Stimulated activated naive CD8-positive, alpha-beta T cell treated with anti-CD3 and anti-CD28 coated beads, Interleukin-15, Interleukin-2, amounts not matched to agents 100 ng/mL and 50 ng/mL, for 24 hours (primary cell): Measurements from ENCODE around the gene MORN5.

ENCODE experiments used
- H3K27ac Mint-ChIP-seq: one replicate; pipeline ENCODE4 v1.8.0; 2021; ENCODE audit warnings: mild to moderate bottlenecking, mixed read lengths
- H3K27me3 Mint-ChIP-seq: one replicate; pipeline ENCODE4 v1.8.0; 2021; ENCODE audit warnings: mixed read lengths
- H3K36me3 Mint-ChIP-seq: one replicate; pipeline ENCODE4 v1.8.0; 2021; ENCODE audit warnings: low read depth, mixed read lengths
- H3K4me1 Mint-ChIP-seq: one replicate; pipeline ENCODE4 v1.8.0; 2021; ENCODE audit warnings: low read depth, mixed read lengths
- H3K4me3 Mint-ChIP-seq: one replicate; pipeline ENCODE4 v1.8.0; 2021; ENCODE audit warnings: mild to moderate bottlenecking, mixed read lengths
- H3K9me3 Mint-ChIP-seq: one replicate; pipeline ENCODE4 v1.8.0; 2021; ENCODE audit warnings: mixed read lengths

The MORN5 gene

GRCh38 chr9:122229485-122229837 is 69.8 kb downstream of the MORN5 start:
- Mint-ChIP-seq H3K9me3 (no peaks in the 10 kb centered on the region), H3K4me1 (peaks cover 3% of the 10 kb centered on the region), H3K27me3 (peaks cover 42% of the 10 kb centered on the region), H3K27ac (no peak overlapping the region), H3K4me3 (no peak overlapping the region), H3K36me3 (no peaks in the 10 kb centered on the region)

GRCh38 chr9:122232796-122233306 is 73.1 kb downstream of the MORN5 start:
- no peak overlapping the region for H3K4me3 Mint-ChIP-seq
- H3K4me1 Mint-ChIP-seq: no peaks in the 10 kb centered on the region
- H3K36me3 Mint-ChIP-seq: no peaks in the 10 kb centered on the region
- peaks cover 14% of the 10 kb centered on the region for H3K27me3 Mint-ChIP-seq
- H3K9me3 Mint-ChIP-seq: no peaks in the 10 kb centered on the region
- H3K27ac Mint-ChIP-seq: no peak overlapping the region

DNA sequence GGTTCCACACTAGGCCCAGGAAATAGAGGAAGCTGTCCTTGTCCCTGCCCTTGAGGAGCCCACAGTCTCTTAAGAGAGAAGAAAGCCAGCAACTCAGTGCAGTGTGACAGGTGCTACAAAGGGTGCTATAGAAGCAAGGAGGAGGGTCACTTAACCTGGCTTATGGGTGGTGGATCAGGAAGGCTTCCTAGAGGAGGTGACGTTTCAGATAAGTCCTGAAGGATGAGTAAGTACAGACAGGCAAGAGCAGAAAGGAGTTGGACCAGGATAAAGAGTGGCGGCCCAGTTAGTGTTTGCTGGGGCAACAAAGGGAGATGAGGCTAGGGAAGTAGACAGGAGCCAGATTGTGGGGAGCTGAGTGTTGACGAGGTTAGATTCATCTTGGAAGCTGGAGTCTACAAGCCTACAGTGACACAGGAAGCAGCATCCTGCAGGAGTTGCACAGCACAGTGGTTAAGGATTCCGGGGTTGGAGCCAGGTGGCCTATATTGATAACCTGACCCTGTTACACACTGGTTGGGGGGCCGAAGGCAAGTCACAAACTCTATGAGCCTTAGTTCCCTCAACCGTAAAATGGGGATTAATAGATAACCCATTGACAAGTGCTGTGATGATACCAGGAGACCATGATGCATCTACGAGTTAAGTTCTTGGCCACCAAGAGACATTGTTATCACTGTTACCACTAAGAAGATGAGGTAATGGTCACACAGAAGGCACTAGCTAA is 74.5 kb downstream of the MORN5 start:
- H3K4me3 Mint-ChIP-seq: no peak overlapping the region
- H3K27me3 Mint-ChIP-seq: peaks cover 14% of the 10 kb centered on the region
- H3K27ac Mint-ChIP-seq: no peak overlapping the region
- no peaks in the 10 kb centered on the region for H3K4me1 Mint-ChIP-seq
- H3K36me3 Mint-ChIP-seq: peaks cover 1% of the 10 kb centered on the region
- H3K9me3 Mint-ChIP-seq: no peaks in the 10 kb centered on the region

DNA sequence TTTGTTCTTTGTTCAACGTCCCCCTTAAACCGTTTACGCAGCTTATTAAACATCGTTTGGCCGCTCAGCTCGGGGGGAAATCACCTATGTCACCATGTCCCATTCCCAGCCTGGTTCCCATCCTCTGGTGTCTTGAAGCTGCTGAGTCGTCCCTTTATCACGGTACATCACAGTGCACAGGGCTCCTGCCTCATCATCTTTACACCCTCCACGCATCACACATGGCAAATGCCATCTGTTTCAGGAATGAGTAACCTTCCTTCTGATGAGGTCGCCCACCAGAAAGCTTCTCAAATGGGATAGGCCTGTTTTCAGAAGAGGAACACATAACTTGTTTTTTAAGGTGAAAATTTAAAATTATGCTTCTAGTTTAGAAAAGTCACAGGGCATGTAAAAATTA is 77.0 kb downstream of the MORN5 start:
- Mint-ChIP-seq H3K27ac (no peak overlapping the region), H3K36me3 (peaks cover 21% of the 10 kb centered on the region), H3K27me3 (peaks cover 12% of the 10 kb centered on the region), H3K4me3 (no peak overlapping the region), H3K9me3 (no peaks in the 10 kb centered on the region), H3K4me1 (no peaks in the 10 kb centered on the region)

DNA sequence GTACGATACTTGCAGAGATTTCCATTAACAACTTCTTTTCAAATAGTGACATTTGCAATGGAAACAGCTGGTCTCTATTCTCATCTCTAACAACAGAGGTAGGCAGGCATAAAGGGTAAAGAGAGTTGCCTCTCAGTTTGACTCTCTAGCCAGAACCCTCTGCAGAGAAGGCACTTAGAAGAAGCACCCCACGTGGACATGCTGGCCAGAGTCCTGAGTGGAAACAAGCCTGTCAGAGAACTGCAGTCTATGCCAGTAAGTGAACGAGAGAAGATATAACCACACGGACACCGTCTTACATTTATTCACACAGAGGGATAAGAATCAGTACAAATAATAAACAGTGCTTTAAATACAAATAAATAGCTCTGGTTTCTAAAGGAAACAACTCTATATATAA is 80.0 kb downstream of the MORN5 start:
- Mint-ChIP-seq H3K4me3 (no peak overlapping the region), H3K9me3 (no peaks in the 10 kb centered on the region), H3K27me3 (no peaks in the 10 kb centered on the region), H3K27ac (no peak overlapping the region), H3K36me3 (peaks cover 46% of the 10 kb centered on the region), H3K4me1 (no peaks in the 10 kb centered on the region)

DNA sequence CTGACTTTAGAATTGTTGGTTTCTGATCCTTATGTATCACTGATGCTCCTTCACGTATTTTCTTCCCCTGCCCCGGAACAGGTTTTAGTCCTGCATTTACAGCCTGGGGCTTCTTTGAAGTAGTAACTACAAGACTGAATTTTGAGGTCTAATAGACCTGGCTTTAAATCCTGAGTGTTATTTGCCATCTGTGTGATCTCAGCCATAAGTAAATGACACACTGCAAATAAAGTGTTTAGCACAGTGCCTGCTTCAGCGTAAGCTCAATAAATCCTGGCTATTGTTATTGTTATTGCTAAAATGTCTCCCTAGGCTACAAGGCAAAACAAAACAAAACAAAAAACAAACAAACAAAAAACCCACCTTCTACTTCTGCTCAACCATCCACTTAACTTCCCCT is 84.6 kb downstream of the MORN5 start:
- H3K4me3 Mint-ChIP-seq: no peak overlapping the region
- no peak overlapping the region for H3K27ac Mint-ChIP-seq
- no peaks in the 10 kb centered on the region for H3K9me3 Mint-ChIP-seq
- no peaks in the 10 kb centered on the region for H3K27me3 Mint-ChIP-seq
- H3K36me3 Mint-ChIP-seq: peaks cover 76% of the 10 kb centered on the region
- no peaks in the 10 kb centered on the region for H3K4me1 Mint-ChIP-seq

- Mint-ChIP-seq H3K27me3 (no peaks in the 10 kb centered on the region), H3K9me3 (no peaks in the 10 kb centered on the region), H3K4me1 (no peaks in the 10 kb centered on the region)
Measured at GRCh38 chr9:122246666-122247065, 87.0 kb downstream of the MORN5 start.

DNA sequence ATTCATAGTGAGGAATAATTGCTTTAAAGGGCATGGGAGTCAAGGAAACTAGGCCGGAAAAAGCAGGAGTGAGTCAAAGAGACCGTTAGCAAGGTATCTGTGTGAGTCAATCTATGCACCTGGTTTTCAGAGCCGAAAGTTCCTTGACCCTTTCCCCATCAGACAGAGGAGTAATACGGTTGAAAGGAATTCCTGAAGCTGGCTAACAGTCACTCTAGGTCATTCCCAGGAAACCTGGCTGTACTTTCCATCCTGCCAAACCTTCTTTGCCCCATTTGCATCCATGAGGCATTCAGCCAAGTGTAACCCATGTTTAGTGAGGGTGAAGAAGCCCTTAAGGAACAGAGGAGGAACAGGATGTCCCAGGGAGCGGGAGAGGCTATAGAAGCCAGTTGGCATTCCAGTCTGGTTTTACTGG is 88.7 kb downstream of the MORN5 start:
- Mint-ChIP-seq H3K4me1 (no peaks in the 10 kb centered on the region), H3K27ac (no peak overlapping the region), H3K36me3 (peaks cover 81% of the 10 kb centered on the region), H3K9me3 (no peaks in the 10 kb centered on the region), H3K4me3 (no peak overlapping the region), H3K27me3 (no peaks in the 10 kb centered on the region)

More at GRCh38 chr9:122246666-122247065, 87.0 kb downstream of the MORN5 start:
- H3K27ac Mint-ChIP-seq: no peak overlapping the region
- H3K4me3 Mint-ChIP-seq: no peak overlapping the region
- H3K36me3 Mint-ChIP-seq: peaks cover 78% of the 10 kb centered on the region
